ENCODE results near the gene HMX1. TPM values are rescaled to one million over a fixed set of nuclear protein-coding genes. Genes with fewer than 3 reads are reported as not detected.

HMX1 gene
- total RNA-seq (ENCODE audit: low replicate concordance), result 3.2 and 3.4 TPM in 2 replicates
- long read RNA-seq, result 0 reads

GRCh38 chr4:8871417-8872401, at the start of gene HMX1:
TSS of gene HMX1 (minus strand) at chr4:8871839. CDS start at chr4:8871614, 225 bp downstream.
- Mint-ChIP-seq H3K9me3 (no peaks in the 10 kb centered on the region), H3K36me3 (no peaks in the 10 kb centered on the region), H3K27ac (no peak within 1 kb of the TSS), H3K4me1 (ENCODE audit: unreplicated experiment) (peaks cover 11% of the 10 kb centered on the region), H3K27me3 (peaks cover 81% of the 10 kb centered on the region), H3K4me3 (peak within 1 kb of the TSS; percentile 92)
- no peak for TF ChIP-seq CTCF (conservative IDR thresholded peaks at IDR 0.05)
- no peak for DNase-seq (ENCODE audit: extremely low spot score, unreplicated experiment)

GRCh38 chr4:8920969-8921368, 49.3 kb upstream of the HMX1 start:
- Mint-ChIP-seq H3K36me3 (no peaks in the 10 kb centered on the region), H3K27ac (no peak overlapping the region), H3K27me3 (peaks cover 50% of the 10 kb centered on the region), H3K4me3 (no peak overlapping the region), H3K4me1 (ENCODE audit: unreplicated experiment) (no peaks in the 10 kb centered on the region), H3K9me3 (no peaks in the 10 kb centered on the region)
- DNase-seq (ENCODE audit: extremely low spot score, unreplicated experiment), result peak; percentile 39
- TF ChIP-seq CTCF (conservative IDR thresholded peaks at IDR 0.05), result no peak

- TF ChIP-seq CTCF (conservative IDR thresholded peaks at IDR 0.05), result no peak
- no peak overlapping the region for H3K27ac Mint-ChIP-seq
- H3K9me3 Mint-ChIP-seq, result no peaks in the 10 kb centered on the region
- H3K4me1 Mint-ChIP-seq (ENCODE audit: unreplicated experiment), result no peaks in the 10 kb centered on the region
- H3K36me3 Mint-ChIP-seq, result no peaks in the 10 kb centered on the region
- no peak overlapping the region for H3K4me3 Mint-ChIP-seq
- H3K27me3 Mint-ChIP-seq, result peaks cover 48% of the 10 kb centered on the region
- DNase-seq (ENCODE audit: extremely low spot score, unreplicated experiment), result peak; percentile 60
These were observed 48.8 kb upstream of the HMX1 start for GRCh38 chr4:8920289-8920965.

- no peaks in the 10 kb centered on the region for H3K9me3 Mint-ChIP-seq
- no peak for TF ChIP-seq CTCF (conservative IDR thresholded peaks at IDR 0.05)
- peak; percentile 62 for DNase-seq (ENCODE audit: extremely low spot score, unreplicated experiment)
- H3K36me3 Mint-ChIP-seq, result no peaks in the 10 kb centered on the region
- H3K27me3 Mint-ChIP-seq, result peaks cover 45% of the 10 kb centered on the region
- no peak overlapping the region for H3K4me3 Mint-ChIP-seq
- H3K27ac Mint-ChIP-seq, result no peak overlapping the region
- H3K4me1 Mint-ChIP-seq (ENCODE audit: unreplicated experiment), result no peaks in the 10 kb centered on the region
These were observed 48.1 kb upstream of the HMX1 start for GRCh38 chr4:8919651-8920288.
